ENCODE measurements around the gene CCHCR1. TPM values are rescaled to one million over a fixed set of nuclear protein-coding genes. Genes with fewer than 3 reads are reported as not detected.

The CCHCR1 gene
- total and polyA plus RNA-seq, 2 of the 13 experiments (the other 11 are each of a cell fraction or from before 2014, with no cell fraction given) = 14.6 to 28.2 TPM

GRCh38 chr6:31186052-31186734 lies 28.6 kb upstream of the CCHCR1 start (continued):
- TF ChIP-seq, protein P1, sequence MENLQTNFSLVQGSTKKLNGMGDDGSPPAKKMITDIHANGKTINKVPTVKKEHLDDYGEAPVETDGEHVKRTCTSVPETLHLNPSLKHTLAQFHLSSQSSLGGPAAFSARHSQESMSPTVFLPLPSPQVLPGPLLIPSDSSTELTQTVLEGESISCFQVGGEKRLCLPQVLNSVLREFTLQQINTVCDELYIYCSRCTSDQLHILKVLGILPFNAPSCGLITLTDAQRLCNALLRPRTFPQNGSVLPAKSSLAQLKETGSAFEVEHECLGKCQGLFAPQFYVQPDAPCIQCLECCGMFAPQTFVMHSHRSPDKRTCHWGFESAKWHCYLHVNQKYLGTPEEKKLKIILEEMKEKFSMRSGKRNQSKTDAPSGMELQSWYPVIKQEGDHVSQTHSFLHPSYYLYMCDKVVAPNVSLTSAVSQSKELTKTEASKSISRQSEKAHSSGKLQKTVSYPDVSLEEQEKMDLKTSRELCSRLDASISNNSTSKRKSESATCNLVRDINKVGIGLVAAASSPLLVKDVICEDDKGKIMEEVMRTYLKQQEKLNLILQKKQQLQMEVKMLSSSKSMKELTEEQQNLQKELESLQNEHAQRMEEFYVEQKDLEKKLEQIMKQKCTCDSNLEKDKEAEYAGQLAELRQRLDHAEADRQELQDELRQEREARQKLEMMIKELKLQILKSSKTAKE (CRISPR knock-in tag; IDR thresholded peaks at IDR 0.05; ENCODE audit: borderline replicate concordance) = peak; percentile 56; the same call in 1 of the 2 replicates
- TF ChIP-seq MAF1 (CRISPR knock-in tag; IDR thresholded peaks at IDR 0.05; ENCODE audit: borderline replicate concordance) (no peak), PTBP1 (IDR thresholded peaks at IDR 0.05; ENCODE audit: low read depth, low read length, poor library complexity, severe bottlenecking) (no peak), ZNF331 (CRISPR knock-in tag; IDR thresholded peaks at IDR 0.05) (peak; percentile 51; the same call in 1 of the 2 replicates), GABPA (IDR thresholded peaks at IDR 0.05; ENCODE audit: low read depth, low read length) (0 out of 2 replicates have a peak, but pooled peaks have one; percentile 14), GABPA (CRISPR knock-in tag; IDR thresholded peaks at IDR 0.05; ENCODE audit: low read depth) (peak; percentile 62), SATB2 (CRISPR knock-in tag; IDR thresholded peaks at IDR 0.05) (no peak), TRIM24 (CRISPR knock-in tag; IDR thresholded peaks at IDR 0.05) (no peak), SALL1 (CRISPR knock-in tag; IDR thresholded peaks at IDR 0.05) (peak; percentile 90), ZNF207 (IDR thresholded peaks at IDR 0.05; ENCODE audit: borderline replicate concordance) (no peak), ZNF383 (CRISPR knock-in tag; IDR thresholded peaks at IDR 0.05; ENCODE audit: borderline replicate concordance) (no peak), ZNF136 (CRISPR knock-in tag; IDR thresholded peaks at IDR 0.05; ENCODE audit: low read depth) (no peak), ZHX2 (IDR thresholded peaks at IDR 0.05; ENCODE audit: low read depth) (peak; percentile 43; the same call in 1 of the 2 replicates), ZHX2 (CRISPR knock-in tag; IDR thresholded peaks at IDR 0.05; ENCODE audit: borderline replicate concordance) (no peak), ZKSCAN1 (IDR thresholded peaks at IDR 0.05; ENCODE audit: low read length) (no peak), THAP11 (CRISPR knock-in tag; IDR thresholded peaks at IDR 0.05) (peak; percentile 55), GATAD1 (CRISPR knock-in tag; IDR thresholded peaks at IDR 0.05) (peak; percentile 31; the same call in 1 of the 2 replicates), ZNF124 (CRISPR knock-in tag; IDR thresholded peaks at IDR 0.05) (peak; percentile 29), NKX3-1 (CRISPR knock-in tag; IDR thresholded peaks at IDR 0.05) (0 out of 2 replicates have a peak, but pooled peaks have one; percentile 37)
- TF ChIP-seq, protein P2, sequence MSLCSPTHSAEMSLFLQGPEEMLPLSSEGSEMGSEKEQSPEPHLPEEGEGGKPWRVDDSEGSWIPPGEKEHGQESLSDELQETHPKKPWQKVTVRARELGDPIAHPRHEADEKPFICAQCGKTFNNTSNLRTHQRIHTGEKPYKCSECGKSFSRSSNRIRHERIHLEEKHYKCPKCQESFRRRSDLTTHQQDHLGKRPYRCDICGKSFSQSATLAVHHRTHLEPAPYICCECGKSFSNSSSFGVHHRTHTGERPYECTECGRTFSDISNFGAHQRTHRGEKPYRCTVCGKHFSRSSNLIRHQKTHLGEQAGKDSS (CRISPR knock-in tag; IDR thresholded peaks at IDR 0.05; ENCODE audit: borderline replicate concordance, low read depth) = peak; percentile 91; the same call in 1 of the 2 replicates
- TF ChIP-seq, protein P3, sequence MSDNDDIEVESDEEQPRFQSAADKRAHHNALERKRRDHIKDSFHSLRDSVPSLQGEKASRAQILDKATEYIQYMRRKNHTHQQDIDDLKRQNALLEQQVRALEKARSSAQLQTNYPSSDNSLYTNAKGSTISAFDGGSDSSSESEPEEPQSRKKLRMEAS (IDR thresholded peaks at IDR 0.05) = peak; percentile 53; the same call in 1 of the 2 replicates

Data from HepG2 (cell line).